H1 (cell line): ENCODE results near the gene EML4. TPM values are rescaled to one million over a fixed set of nuclear protein-coding genes. Genes with fewer than 3 reads are reported as not detected.
A peak's percentile ranks its signal among the peaks of the same experiment; 100 is the strongest.

ENCODE experiments used
- CTCF ChIA-PET: fragments of 300-600 bp; sonication (Branson Sonifier 250); formaldehyde crosslinking; loops from one replicate; lab custom pipeline; 2021; ENCODE audit not compliant: partially characterized antibody; lab: Charles Lee
- POLR2A ChIA-PET: fragments of 300-600 bp; sonication (Branson Sonifier 250); formaldehyde crosslinking; loops from one replicate; lab custom pipeline; 2021; ENCODE audit warnings: inconsistent platforms; ENCODE audit not compliant: partially characterized antibody; lab: Charles Lee
- DNase-seq, 2 experiments: peaks; one replicate each; pipeline versions ENCODE4 v3.0.0 to v3.0.0-alpha.2; 2010 to 2022; ENCODE audit warnings: low spot score in 2 of 2, low read depth in 1 of 2, mixed read lengths in 1 of 2
- FAIRE-seq: peaks from 2 replicates; lab custom pipeline; 2011; peaks lifted over from hg19 to GRCh38; lab: Jason Lieb, UNC
- H2AFZ ChIP-seq: 2 replicates; pipeline ENCODE4 v1.8.1; 2012; ENCODE audit warnings: low read length, inconsistent platforms
- H2AK5ac ChIP-seq: 2 replicates; pipeline ENCODE4 v1.6.1; 2013; ENCODE audit warnings: low read depth, low read length
- H2BK120ac ChIP-seq: replicated peaks from 2 replicates; pipeline ENCODE3; 2013; ENCODE audit warnings: low read depth, low read length, inconsistent platforms
- H2BK12ac ChIP-seq: 2 replicates; pipeline ENCODE4 v1.6.1; 2013; ENCODE audit warnings: low read depth, low read length
- H2BK15ac ChIP-seq: 2 replicates; pipeline ENCODE4 v1.6.1; 2013; ENCODE audit warnings: low read length
- H2BK20ac ChIP-seq: 2 replicates; pipeline ENCODE4 v1.6.1; 2013; ENCODE audit warnings: low read length
- H2BK5ac ChIP-seq: 2 replicates; pipeline ENCODE4 v1.6.1; 2013; ENCODE audit warnings: low read depth, low read length
- H3K14ac ChIP-seq: 2 replicates; pipeline ENCODE4 v1.6.1; 2013; ENCODE audit warnings: inconsistent platforms; ENCODE audit not compliant: insufficient read length
- H3K18ac ChIP-seq: 2 replicates; pipeline ENCODE4 v1.6.1; 2013; ENCODE audit warnings: low read length; ENCODE audit errors: extremely low read depth
- H3K23ac ChIP-seq: 2 replicates; pipeline ENCODE4 v1.6.1; 2013; ENCODE audit warnings: inconsistent platforms; ENCODE audit not compliant: insufficient read length
- H3K23me2 ChIP-seq: 2 replicates; pipeline ENCODE4 v1.6.1; 2013; ENCODE audit warnings: low read depth, low read length
- H3K27ac ChIP-seq: 2 replicates; pipeline ENCODE4 v1.6.1; 2011; ENCODE audit warnings: low read depth, low read length, inconsistent platforms
- H3K27me3 ChIP-seq, 4 experiments: replicated peaks in 1 of 4; 1 replicate in 1 of 4; 2 replicates in 3 of 4; pipeline versions ENCODE4 v1.6.1 to v1.8.1; 2011 to 2013; ENCODE audit warnings: low read length in 3 of 4, mild to moderate bottlenecking in 3 of 4, inconsistent platforms in 2 of 4, mixed read lengths in 2 of 4, moderate library complexity in 1 of 4; ENCODE audit not compliant: control insufficient read depth in 3 of 4, insufficient read depth in 3 of 4; ENCODE audit errors: extremely low read depth in 1 of 4
- H3K36me3 ChIP-seq, 4 experiments: 2 replicates each; pipeline versions ENCODE4 v1.6.1 to v1.8.1; 2011 to 2013; ENCODE audit warnings: mild to moderate bottlenecking in 4 of 4, low read length in 3 of 4, moderate library complexity in 2 of 4, control low read depth in 1 of 4, inconsistent platforms in 1 of 4; ENCODE audit not compliant: insufficient read depth in 4 of 4, control insufficient read depth in 2 of 4
- H3K4ac ChIP-seq: replicated peaks from 2 replicates; pipeline ENCODE3; 2013; ENCODE audit warnings: low read length, low read depth, mixed read lengths, inconsistent platforms; ENCODE audit not compliant: insufficient read length
- H3K4me1 ChIP-seq, 4 experiments: replicated peaks in 1 of 4; 1 replicate in 1 of 4; 2 replicates in 3 of 4; pipeline versions ENCODE4 v1.6.1 to v1.8.1; 2011 to 2013; ENCODE audit warnings: low read length in 3 of 4, inconsistent platforms in 2 of 4, mixed read lengths in 1 of 4; ENCODE audit not compliant: insufficient read depth in 4 of 4, control insufficient read depth in 3 of 4
- H3K4me2 ChIP-seq, 2 experiments: 2 replicates each; pipeline versions ENCODE4 v1.6.1 to v1.8.1; 2011 to 2013; ENCODE audit warnings: low read depth in 2 of 2, low read length in 2 of 2, control low read depth in 1 of 2, inconsistent platforms in 1 of 2, mild to moderate bottlenecking in 1 of 2; ENCODE audit not compliant: insufficient read depth in 1 of 2
- H3K4me3 ChIP-seq, 4 experiments: fragments of 200-600, 300-600 bp in 1 of 4; sonication (generic), shearing (Covaris generic), sonication (Bioruptor Twin) in 1 of 4; 2 replicates each; pipeline versions ENCODE4 v1.5.1 to v1.8.1; 2011 to 2016; ENCODE audit warnings: low read length in 4 of 4, low read depth in 3 of 4, control low read depth in 2 of 4, inconsistent platforms in 2 of 4, mild to moderate bottlenecking in 2 of 4, mixed read lengths in 1 of 4, moderate library complexity in 1 of 4; ENCODE audit not compliant: insufficient read depth in 2 of 4; ENCODE audit errors: extremely low read depth in 1 of 4
- H3K56ac ChIP-seq: replicated peaks from 2 replicates; pipeline ENCODE3; 2013; ENCODE audit warnings: low read depth, mild to moderate bottlenecking, mixed read lengths, low read length, inconsistent platforms; ENCODE audit not compliant: insufficient read length
- H3K79me1 ChIP-seq: 2 replicates; pipeline ENCODE4 v1.6.1; 2013; ENCODE audit warnings: low read depth, low read length, control low read depth
- H3K79me2 ChIP-seq, 2 experiments: 2 replicates each; pipeline versions ENCODE4 v1.6.1 to v1.8.1; 2012 to 2013; ENCODE audit warnings: low read length in 2 of 2, mild to moderate bottlenecking in 2 of 2, inconsistent platforms in 1 of 2; ENCODE audit not compliant: insufficient read depth in 2 of 2, control insufficient read depth in 1 of 2
- H3K9ac ChIP-seq, 4 experiments: replicated peaks in 1 of 4; 1 replicate in 1 of 4; 2 replicates in 3 of 4; pipeline versions ENCODE4 v1.6.1 to v1.8.1; 2011 to 2013; ENCODE audit warnings: low read depth in 3 of 4, low read length in 3 of 4, control low read depth in 2 of 4, mild to moderate bottlenecking in 2 of 4, moderate library complexity in 2 of 4, inconsistent platforms in 1 of 4; ENCODE audit errors: extremely low read depth in 1 of 4
- H3K9me3 ChIP-seq, 2 experiments: 2 replicates each; pipeline versions ENCODE4 v1.6.1 to v1.8.1; 2012 to 2013; ENCODE audit warnings: mild to moderate bottlenecking in 2 of 2, moderate library complexity in 2 of 2, control low read depth in 1 of 2, inconsistent platforms in 1 of 2, low read depth in 1 of 2, low read length in 1 of 2, mixed read lengths in 1 of 2; ENCODE audit not compliant: insufficient read depth in 2 of 2
- H4K20me1 ChIP-seq, 2 experiments: replicated peaks in 1 of 2; 2 replicates each; pipeline versions ENCODE3 to v1.8.1; 2011 to 2013; ENCODE audit warnings: inconsistent platforms in 2 of 2, low read length in 2 of 2, mild to moderate bottlenecking in 1 of 2; ENCODE audit not compliant: insufficient read depth in 2 of 2, control insufficient read depth in 1 of 2
- H4K5ac ChIP-seq: 2 replicates; pipeline ENCODE4 v1.6.1; 2013; ENCODE audit warnings: low read length, low read depth, mixed read lengths, inconsistent platforms; ENCODE audit not compliant: insufficient read length
- H4K8ac ChIP-seq: 2 replicates; pipeline ENCODE4 v1.8.0; 2013; ENCODE audit warnings: mild to moderate bottlenecking, moderate library complexity, low read length, inconsistent platforms; ENCODE audit not compliant: insufficient read depth; ENCODE audit errors: extremely low read depth
- H4K91ac ChIP-seq: replicated peaks from 2 replicates; pipeline ENCODE3; 2013; ENCODE audit warnings: low read length, mixed read lengths, inconsistent platforms; ENCODE audit not compliant: insufficient read length
- EGR1 ChIP-seq: IDR thresholded peaks from 2 replicates; pipeline ENCODE4 v1.6.1; 2011; ENCODE audit warnings: low read depth, low read length, borderline replicate concordance
- GTF2F1 ChIP-seq: IDR thresholded peaks from 2 replicates; pipeline ENCODE4 v1.6.1; 2012; ENCODE audit warnings: low read depth, low read length, improper control_type of control experiment, borderline replicate concordance
- whole genome bisulfite sequencing, 2 experiments: shearing (Covaris generic) in 1 of 2; methylation state at CpG; one replicate each; pipeline versions ENCODE4 v1.1.6 to v1.1.7; 2013 to 2015; ENCODE audit warnings: low lambda C conversion rate in 2 of 2, mixed read lengths in 2 of 2, inconsistent platforms in 1 of 2, low coverage in 1 of 2, missing lambda C conversion rate in 1 of 2; ENCODE audit not compliant: insufficient replicate concordance in 2 of 2, insufficient coverage in 1 of 2, insufficient read length in 1 of 2; ENCODE audit errors: extremely low coverage in 1 of 2, missing lambda C conversion rate in 1 of 2; 5-methylcytosine and 5-hydroxymethylcytosine counted together
- polyA plus RNA-seq, 7 experiments: library from polyadenylated mRNA; depleted of rRNA in 3 of 7; stranded (reverse) in 5 of 7; unstranded in 2 of 7; fragments of >200 nt in 5 of 7; fragments of 200-250 nt in 2 of 7; gene quantifications; 1 replicate in 5 of 7; 2 replicates in 1 of 7; 4 replicates in 1 of 7; pipeline versions ENCODE4 v1.2.1 to v1.2.3, GENCODE V29; 2011 to 2013; ENCODE audit warnings: missing spikeins in 2 of 7, mixed read lengths in 2 of 7
- total RNA-seq: library from RNA; stranded (reverse); fragmentation: NEBNext Ultra II Directional; extraction: Animal tissue kit (Norgen Biotek cat#: 25700); gene quantifications from 2 replicates; pipeline ENCODE4 v1.2.1, GENCODE V29; 2021

Gene EML4
- total and polyA plus RNA-seq, 2 of the 8 experiments (the other 6 are each of a cell fraction or from before 2014, with no cell fraction given), result 50.1 to 104 TPM

DNA sequence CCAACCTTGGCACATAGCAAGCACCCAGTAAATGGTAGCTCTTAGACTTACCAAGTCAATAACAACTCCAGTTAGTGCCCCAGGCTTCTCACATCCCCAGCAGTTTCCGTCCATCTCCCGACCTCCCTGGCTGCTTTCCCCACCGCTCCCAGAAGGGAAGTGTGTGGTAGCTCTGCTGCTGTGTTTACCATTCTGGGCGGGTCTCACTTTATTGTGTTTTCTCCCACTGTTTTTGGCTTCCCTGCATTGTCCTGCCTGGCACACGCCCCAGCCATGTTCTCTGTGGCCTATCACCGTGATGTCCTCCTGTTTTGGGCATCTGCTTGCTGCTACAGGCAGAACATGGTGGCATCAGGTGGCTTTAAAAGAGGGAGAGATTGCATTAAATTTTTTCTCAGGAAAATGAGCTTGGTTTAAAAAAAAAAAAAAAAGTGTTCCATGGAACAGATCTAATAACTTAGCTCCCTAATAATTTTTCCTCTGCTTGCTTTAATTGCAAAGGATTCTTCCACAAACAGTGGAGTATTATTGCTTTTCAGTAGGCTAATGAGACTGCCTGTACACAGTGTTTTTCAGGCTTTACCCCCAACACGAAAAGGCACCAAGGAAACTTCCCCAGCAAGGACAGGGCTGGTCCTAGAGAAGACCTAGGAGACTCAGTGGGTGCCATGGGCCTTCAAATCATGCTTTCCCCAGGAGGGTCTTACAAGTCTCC lies 199.8 kb downstream of the EML4 start:
- Histone ChIP-seq H3K23me2 (no peaks in the 10 kb centered on the region), H4K91ac (no peak overlapping the region), H2BK12ac (no peak overlapping the region), H2BK15ac (no peak overlapping the region), H3K27me3 (no peaks in the 10 kb centered on the region), H2AFZ (no peak overlapping the region), H3K9ac (no peak overlapping the region; a peak in 1 of 7 replicates), H3K36me3 (no peaks in the 10 kb centered on the region), H3K56ac (no peak overlapping the region), H3K79me1 (no peaks in the 10 kb centered on the region), H4K20me1 (no peaks in the 10 kb centered on the region), H3K23ac (no peak overlapping the region), H4K8ac (no peak overlapping the region), H3K4me3 (no peak overlapping the region), H2BK120ac (no peak overlapping the region), H4K5ac (no peak overlapping the region), H3K4me2 (no peak overlapping the region), H3K9me3 (no peaks in the 10 kb centered on the region), H3K4ac (no peak overlapping the region), H3K18ac (no peak overlapping the region), H3K27ac (no peak overlapping the region), H2AK5ac (no peak overlapping the region), H2BK5ac (no peak overlapping the region), H2BK20ac (0 out of 2 replicates have a peak overlapping the region, but pooled peaks have one; percentile 3), H3K4me1 (no peaks in the 10 kb centered on the region), H3K79me2 (no peaks in the 10 kb centered on the region), H3K14ac (no peak overlapping the region)
- TF ChIP-seq GTF2F1, result no peak
- no peak for TF ChIP-seq EGR1
- DNase-seq (no peak), FAIRE-seq (no peak)
- ChIA-PET CTCF (interaction anchor here (0.6 to 2.6 kb wide), 4 partner anchors 14 to 142 kb away, joined by 3 to 12 read pairs (median 3); no protein-coding TSS in a partner anchor), POLR2A (no interaction called here)
- WGBS, 2 experiments, result 90% methylated on average over 7 of the region's 7 CpGs; no CpG with 5 or more reads in 1 of the 2 experiments
